ENCODE measurements around the gene CDC42EP5.

CDC42EP5 gene

DNA sequence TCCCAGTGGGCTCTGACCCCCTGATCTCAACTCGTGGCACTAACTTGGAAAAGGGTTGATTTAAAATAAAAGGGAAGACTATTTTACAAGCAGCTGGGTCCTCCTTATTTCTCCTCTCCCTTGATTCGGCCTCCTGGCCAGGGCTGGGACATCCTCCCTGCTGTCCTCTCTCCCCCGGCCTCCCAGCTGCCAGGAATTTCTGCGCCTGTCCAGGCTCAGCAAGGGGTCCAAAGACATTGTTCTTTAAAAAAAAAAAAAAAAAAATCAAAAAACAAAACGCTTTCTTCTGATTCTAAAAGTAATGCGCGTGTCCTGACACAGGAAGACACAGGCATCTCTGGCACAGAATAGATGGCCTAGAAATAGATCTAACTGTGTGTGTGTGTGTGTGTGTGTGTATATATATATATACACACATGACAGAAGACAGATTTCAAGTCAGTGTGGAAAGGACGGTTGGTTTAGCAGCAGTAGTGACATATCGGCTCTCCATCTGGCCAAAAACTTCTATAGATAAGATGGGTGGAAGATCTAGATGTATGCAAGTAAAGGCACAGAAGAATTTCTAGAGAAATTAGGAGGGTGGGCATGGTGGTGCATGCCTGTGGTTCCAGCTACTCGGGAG lies 36.4 kb downstream of the CDC42EP5 start:
- no peaks in the 10 kb centered on the region for H3K9me3 ChIP-seq (ENCODE audit: low read length)
- TF ChIP-seq, protein P1, sequence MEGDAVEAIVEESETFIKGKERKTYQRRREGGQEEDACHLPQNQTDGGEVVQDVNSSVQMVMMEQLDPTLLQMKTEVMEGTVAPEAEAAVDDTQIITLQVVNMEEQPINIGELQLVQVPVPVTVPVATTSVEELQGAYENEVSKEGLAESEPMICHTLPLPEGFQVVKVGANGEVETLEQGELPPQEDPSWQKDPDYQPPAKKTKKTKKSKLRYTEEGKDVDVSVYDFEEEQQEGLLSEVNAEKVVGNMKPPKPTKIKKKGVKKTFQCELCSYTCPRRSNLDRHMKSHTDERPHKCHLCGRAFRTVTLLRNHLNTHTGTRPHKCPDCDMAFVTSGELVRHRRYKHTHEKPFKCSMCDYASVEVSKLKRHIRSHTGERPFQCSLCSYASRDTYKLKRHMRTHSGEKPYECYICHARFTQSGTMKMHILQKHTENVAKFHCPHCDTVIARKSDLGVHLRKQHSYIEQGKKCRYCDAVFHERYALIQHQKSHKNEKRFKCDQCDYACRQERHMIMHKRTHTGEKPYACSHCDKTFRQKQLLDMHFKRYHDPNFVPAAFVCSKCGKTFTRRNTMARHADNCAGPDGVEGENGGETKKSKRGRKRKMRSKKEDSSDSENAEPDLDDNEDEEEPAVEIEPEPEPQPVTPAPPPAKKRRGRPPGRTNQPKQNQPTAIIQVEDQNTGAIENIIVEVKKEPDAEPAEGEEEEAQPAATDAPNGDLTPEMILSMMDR (IDR thresholded peaks at IDR 0.05; ENCODE audit: low read length), result no peak
- no peak for TF ChIP-seq EZH2 (IDR thresholded peaks at IDR 0.05; ENCODE audit: borderline replicate concordance, low read length)
- no peaks in the 10 kb centered on the region for H3K9me2 ChIP-seq (ENCODE audit: low read depth, low read length)
- no peak overlapping the region for H3K4me2 ChIP-seq (ENCODE audit: low read length)
- peaks cover 11% of the 10 kb centered on the region; the same call in 1 of the 2 replicates for H3K36me3 ChIP-seq (ENCODE audit: insufficient read depth, low read length)
- no peak overlapping the region for H2AFZ ChIP-seq (ENCODE audit: low read length)
- no peak overlapping the region for H3K4me3 ChIP-seq (ENCODE audit: low read depth, low read length, poor library complexity, severe bottlenecking)
- H4K20me1 ChIP-seq (ENCODE audit: insufficient read depth, low read length), result no peaks in the 10 kb centered on the region
- 0 out of 2 replicates have a peak, but pooled peaks cover 4% of the 10 kb centered on the region for H3K27me3 ChIP-seq (ENCODE audit: insufficient read depth, low read length)
- no peaks in the 10 kb centered on the region for H3K79me2 ChIP-seq (ENCODE audit: insufficient read depth, low read length)
- peaks cover 11% of the 10 kb centered on the region for H3K4me1 ChIP-seq (ENCODE audit: insufficient read depth, low read length, severe bottlenecking)
- H3K27ac ChIP-seq (ENCODE audit: low read depth, low read length, poor library complexity, severe bottlenecking), result no peak overlapping the region
- no peak overlapping the region for H3K9ac ChIP-seq (ENCODE audit: low read length)
- no peaks in the 10 kb centered on the region for H3F3A ChIP-seq (ENCODE audit: insufficient read depth, low read length)

DNA sequence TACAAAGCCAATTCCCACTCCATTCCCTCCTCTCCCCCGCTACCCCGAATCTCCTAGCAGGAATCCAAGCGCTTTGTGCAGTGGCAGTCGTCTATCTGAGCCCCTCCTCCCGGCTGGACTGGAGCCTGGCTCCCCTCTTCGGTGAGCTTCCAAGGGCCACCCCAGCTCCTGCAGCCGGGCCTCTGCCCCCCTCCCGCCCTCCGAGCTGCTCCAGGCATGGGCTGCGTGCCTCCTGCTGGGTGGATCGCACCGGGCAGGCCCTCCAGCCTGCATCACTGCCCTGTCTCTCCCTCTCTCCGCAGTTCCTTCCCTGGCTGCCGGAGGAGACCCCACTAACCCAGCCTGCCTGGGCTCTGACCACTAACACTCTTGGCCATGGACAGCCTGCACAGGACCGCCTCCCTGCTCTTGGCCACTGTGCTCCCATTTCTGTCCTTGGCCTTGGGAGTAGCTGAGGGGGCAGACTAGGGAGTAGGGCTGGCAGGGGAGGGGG lies 37.0 kb downstream of the CDC42EP5 start:
- no peak overlapping the region for H3K4me2 ChIP-seq (ENCODE audit: low read length)
- H2AFZ ChIP-seq (ENCODE audit: low read length), result no peak overlapping the region

DNA sequence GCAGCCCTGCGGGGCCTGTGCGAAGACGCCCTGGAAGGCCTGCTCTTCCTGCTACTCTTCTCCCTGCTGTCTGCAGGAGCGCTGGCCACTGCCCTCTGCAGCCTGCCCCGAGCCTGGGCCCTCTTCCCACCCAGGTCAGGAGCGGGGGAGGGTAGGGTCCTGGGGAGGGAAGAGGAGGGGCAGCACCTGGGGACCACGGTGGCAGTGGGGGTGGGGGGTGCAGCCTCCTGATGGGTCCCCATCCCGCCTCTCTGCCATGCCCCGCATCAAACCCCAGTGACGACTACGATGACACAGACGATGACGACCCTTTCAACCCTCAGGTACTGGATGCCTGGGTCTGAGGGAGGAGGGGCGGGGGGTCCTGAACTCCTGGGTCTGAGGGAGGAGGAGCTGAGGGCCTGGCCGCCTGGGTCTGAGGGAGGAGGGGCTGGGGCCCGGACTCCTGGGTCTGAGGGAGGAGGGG lies 37.5 kb downstream of the CDC42EP5 start:
- H3K36me3 ChIP-seq (ENCODE audit: insufficient read depth, low read length), result peaks cover 10% of the 10 kb centered on the region; the same call in 1 of the 2 replicates
- H3K9ac ChIP-seq (ENCODE audit: low read length), result no peak overlapping the region
- peaks cover 11% of the 10 kb centered on the region for H3K4me1 ChIP-seq (ENCODE audit: insufficient read depth, low read length, severe bottlenecking)
- TF ChIP-seq, protein P1 (IDR thresholded peaks at IDR 0.05; ENCODE audit: low read length), result no peak
- TF ChIP-seq EZH2 (IDR thresholded peaks at IDR 0.05; ENCODE audit: borderline replicate concordance, low read length), result no peak
- no peak overlapping the region for H2AFZ ChIP-seq (ENCODE audit: low read length)
- H3K79me2 ChIP-seq (ENCODE audit: insufficient read depth, low read length), result no peaks in the 10 kb centered on the region
- H4K20me1 ChIP-seq (ENCODE audit: insufficient read depth, low read length), result no peaks in the 10 kb centered on the region
- no peak overlapping the region for H3K27ac ChIP-seq (ENCODE audit: low read depth, low read length, poor library complexity, severe bottlenecking)
- H3K9me2 ChIP-seq (ENCODE audit: low read depth, low read length), result no peaks in the 10 kb centered on the region
- H3K4me3 ChIP-seq (ENCODE audit: low read depth, low read length, poor library complexity, severe bottlenecking), result no peak overlapping the region
- H3F3A ChIP-seq (ENCODE audit: insufficient read depth, low read length), result no peaks in the 10 kb centered on the region
- H3K27me3 ChIP-seq (ENCODE audit: insufficient read depth, low read length), result 0 out of 2 replicates have a peak, but pooled peaks cover 4% of the 10 kb centered on the region
- H3K4me2 ChIP-seq (ENCODE audit: low read length), result no peak overlapping the region; the same call in 1 of the 2 replicates
- H3K9me3 ChIP-seq (ENCODE audit: low read length), result no peaks in the 10 kb centered on the region

More for the DNA sequence above, 37.0 kb downstream of the CDC42EP5 start:
- Histone ChIP-seq H3F3A (ENCODE audit: insufficient read depth, low read length) (no peaks in the 10 kb centered on the region), H3K9ac (ENCODE audit: low read length) (no peak overlapping the region), H3K9me3 (ENCODE audit: low read length) (no peaks in the 10 kb centered on the region), H4K20me1 (ENCODE audit: insufficient read depth, low read length) (no peaks in the 10 kb centered on the region), H3K9me2 (ENCODE audit: low read depth, low read length) (no peaks in the 10 kb centered on the region), H3K27ac (ENCODE audit: low read depth, low read length, poor library complexity, severe bottlenecking) (no peak overlapping the region), H3K4me3 (ENCODE audit: low read depth, low read length, poor library complexity, severe bottlenecking) (no peak overlapping the region), H3K36me3 (ENCODE audit: insufficient read depth, low read length) (peaks cover 10% of the 10 kb centered on the region; the same call in 1 of the 2 replicates), H3K4me1 (ENCODE audit: insufficient read depth, low read length, severe bottlenecking) (peaks cover 11% of the 10 kb centered on the region), H3K79me2 (ENCODE audit: insufficient read depth, low read length) (no peaks in the 10 kb centered on the region), H3K27me3 (ENCODE audit: insufficient read depth, low read length) (0 out of 2 replicates have a peak, but pooled peaks cover 4% of the 10 kb centered on the region)
- no peak for TF ChIP-seq EZH2 (IDR thresholded peaks at IDR 0.05; ENCODE audit: borderline replicate concordance, low read length)
- TF ChIP-seq, protein P1 (IDR thresholded peaks at IDR 0.05; ENCODE audit: low read length), result no peak

All from OCI-LY1 (cell line).